ENCODE results near the gene SLC39A11.

DNA sequence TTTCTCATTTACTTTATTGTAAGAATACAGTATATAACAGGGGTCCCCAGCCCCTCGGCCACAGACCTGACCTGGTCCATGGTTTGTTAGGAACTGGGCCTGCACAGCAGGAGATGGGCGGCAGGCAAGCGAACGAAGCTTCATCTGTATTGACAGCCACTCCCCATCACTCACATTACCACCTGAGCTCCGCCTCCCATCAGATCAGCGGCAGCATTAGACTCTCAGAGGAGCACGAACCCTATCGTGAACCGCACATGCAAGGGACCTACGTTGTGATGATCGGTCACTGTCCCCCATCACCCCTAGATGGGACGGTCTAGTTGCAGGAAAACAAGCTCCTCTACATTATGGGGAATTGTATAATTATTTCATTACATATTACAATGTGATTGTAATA, 410.6 kb downstream of the SLC39A11 start:
- no peak for TF ChIP-seq CTCF (IDR thresholded peaks at IDR 0.05)
- TF ChIP-seq POLR2A (IDR thresholded peaks at IDR 0.05), result no peak

Measured in body of pancreas (tissue), 4 donors.